Cerebellar cortex (tissue), 1 donor: ENCODE results near the gene PTP4A1.
A peak's percentile ranks its signal among the peaks of the same experiment; 100 is the strongest.
"Not testable (repeated sequence)": the region's sequence is repeated elsewhere in the genome, so short reads cannot be mapped to it uniquely, and the experiment has no call there.

ENCODE experiments used
- DNase-seq: peaks from one replicate; pipeline ENCODE4 v3.0.0-alpha.2; 2015; ENCODE audit warnings: low spot score

The PTP4A1 gene

GRCh38 chr6:63572044-63572746 is at the start of gene PTP4A1, which contains the start of gene LOC128125822:
Gene PTP4A1 (plus strand): TSS chr6:63572480. CDS start chr6:63576881, 4,401 bp downstream.
Gene LOC128125822 (plus strand): TSS chr6:63572480.
- peak; percentile 97 for DNase-seq

GRCh38 chr6:63522911-63523287 is 49.4 kb upstream of the PTP4A1 start:
- DNase-seq = not testable (repeated sequence)

GRCh38 chr6:63523630-63524029 is 48.6 kb upstream of the PTP4A1 start:
- DNase-seq = no peak

DNA sequence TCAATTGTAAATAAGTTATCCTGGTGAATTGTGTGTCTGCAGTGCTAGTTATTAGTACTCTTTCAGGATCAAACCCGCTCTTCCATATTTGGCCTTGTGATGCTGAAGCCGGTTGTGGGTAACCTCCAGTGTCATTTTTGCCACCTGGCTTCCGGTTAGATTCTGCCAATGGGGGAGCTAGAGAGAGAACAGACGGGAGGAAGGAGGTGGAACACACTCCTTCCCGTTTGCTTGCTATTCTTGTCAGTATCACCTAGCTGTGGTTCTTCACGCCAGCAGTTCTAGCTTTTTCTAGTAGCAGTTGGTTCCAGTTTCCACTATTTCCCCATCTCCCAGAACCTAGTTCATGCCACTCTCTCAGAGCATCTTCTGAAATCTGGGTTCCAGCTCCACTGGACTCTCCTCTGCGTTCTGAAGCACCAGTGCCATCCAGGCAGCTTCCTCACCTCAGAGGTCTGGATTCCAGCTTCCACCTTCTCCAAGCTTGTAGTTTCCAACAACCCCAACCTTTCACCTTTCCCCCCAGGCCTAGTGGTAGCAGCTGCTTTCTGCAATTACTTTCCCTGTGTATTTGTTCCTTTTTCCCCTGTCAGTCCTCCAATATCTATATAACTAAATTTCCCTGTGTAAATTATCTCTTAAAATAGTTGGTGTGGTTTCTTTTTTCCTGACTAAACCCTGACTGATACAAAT is 46.9 kb upstream of the PTP4A1 start:
- DNase-seq = no peak

GRCh38 chr6:63526931-63527330 is 45.3 kb upstream of the PTP4A1 start:
- DNase-seq = no peak

DNA sequence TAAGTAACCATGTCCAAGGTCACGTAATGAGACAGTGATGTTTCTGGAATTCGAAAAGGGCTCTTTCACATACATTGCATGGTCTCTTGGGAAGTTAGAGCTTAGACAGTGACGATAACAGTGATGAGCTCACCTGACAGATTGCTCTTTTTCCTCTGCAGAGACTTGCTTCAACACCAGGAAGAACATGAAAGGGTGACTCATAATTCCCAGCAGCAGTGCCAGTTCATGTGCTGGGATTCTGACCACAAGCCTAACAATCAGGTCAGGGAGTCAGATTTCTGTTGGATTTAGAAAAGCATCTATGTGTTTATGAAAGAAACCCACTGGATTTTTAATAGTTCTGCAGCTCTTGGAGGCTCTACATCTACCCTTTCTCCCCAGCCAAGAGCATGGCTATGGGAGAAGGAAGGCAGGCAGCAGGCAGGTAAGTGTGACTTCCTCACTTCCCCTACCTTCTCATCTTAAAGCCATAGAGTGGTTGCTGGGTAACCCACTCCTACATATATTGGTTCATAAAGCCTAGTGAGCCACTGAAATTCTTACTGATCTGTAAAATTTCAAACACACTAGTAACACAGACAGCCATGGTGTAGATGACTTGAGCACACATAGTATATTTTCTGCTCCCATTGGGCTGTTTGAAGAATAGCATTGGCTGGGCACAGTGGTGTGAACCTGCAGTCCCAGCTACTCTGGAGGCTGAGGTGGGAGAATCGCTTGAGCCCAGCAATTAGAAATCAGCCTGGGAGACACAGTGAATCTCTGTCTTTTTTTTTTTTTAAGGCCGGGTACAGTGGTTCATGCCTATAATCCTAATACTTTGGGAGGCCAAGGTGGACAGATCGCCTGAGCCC is 44.4 kb upstream of the PTP4A1 start:
- DNase-seq = no peak

DNA sequence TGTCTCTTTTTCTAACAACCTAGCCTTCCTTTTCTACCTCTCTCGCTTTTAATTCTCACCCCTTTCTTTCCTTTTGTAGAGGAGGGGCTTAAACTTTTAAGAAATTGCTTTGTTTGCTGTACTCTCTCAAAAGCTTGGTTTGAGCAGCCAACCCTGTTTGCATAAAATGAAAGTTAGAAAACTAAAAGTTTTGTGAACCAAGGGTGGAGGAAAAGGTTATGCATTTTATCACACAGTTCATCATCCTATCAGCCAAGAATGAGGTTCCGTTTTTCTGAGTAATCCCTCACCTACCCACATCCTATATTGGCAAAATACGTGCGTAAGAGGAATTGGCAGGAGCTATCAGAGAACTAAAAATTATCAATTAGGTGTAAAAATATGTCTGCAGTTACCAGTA is 42.8 kb upstream of the PTP4A1 start:
- no peak for DNase-seq

DNA sequence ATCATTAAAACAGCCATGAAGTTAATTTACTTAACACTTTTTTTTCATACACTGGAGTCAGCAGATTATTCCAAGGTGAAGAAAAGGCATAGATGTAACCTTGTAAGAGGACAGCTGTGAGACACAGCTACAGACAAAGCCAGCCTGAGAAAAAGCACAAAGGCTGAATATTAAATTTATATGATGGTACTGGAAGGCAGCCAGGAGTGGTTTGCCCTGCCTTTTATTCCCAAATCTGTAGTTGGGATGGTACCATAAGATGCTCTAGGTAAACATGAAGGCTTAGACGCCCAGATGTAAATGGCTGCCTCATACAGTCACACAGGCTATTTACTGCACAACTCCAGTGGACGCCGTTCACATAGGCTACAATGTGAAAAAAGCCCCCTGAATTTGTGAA is 42.1 kb upstream of the PTP4A1 start:
- no peak for DNase-seq

GRCh38 chr6:63530991-63531390 is 41.3 kb upstream of the PTP4A1 start:
- no peak for DNase-seq

GRCh38 chr6:63533026-63533425 is 39.3 kb upstream of the PTP4A1 start:
- no peak for DNase-seq

DNA sequence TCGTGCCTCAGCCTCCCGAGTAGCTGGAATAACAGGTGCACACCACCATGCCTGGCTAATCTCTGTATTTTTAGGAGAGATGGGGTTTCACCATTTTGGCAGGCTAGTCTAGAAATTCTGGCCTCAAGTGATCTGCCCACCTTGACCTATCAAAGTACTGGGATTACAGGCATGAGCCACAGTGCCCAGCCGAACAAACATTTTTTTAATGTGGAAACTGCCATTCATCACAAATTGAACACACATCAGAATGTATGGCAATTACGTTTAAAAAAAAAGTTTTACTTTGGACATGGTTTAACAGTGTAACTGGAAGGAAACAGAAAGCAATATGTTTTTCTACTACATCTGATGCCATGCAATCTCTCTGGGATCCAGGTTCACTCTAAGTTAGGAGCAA is 38.3 kb upstream of the PTP4A1 start:
- no peak for DNase-seq

DNA sequence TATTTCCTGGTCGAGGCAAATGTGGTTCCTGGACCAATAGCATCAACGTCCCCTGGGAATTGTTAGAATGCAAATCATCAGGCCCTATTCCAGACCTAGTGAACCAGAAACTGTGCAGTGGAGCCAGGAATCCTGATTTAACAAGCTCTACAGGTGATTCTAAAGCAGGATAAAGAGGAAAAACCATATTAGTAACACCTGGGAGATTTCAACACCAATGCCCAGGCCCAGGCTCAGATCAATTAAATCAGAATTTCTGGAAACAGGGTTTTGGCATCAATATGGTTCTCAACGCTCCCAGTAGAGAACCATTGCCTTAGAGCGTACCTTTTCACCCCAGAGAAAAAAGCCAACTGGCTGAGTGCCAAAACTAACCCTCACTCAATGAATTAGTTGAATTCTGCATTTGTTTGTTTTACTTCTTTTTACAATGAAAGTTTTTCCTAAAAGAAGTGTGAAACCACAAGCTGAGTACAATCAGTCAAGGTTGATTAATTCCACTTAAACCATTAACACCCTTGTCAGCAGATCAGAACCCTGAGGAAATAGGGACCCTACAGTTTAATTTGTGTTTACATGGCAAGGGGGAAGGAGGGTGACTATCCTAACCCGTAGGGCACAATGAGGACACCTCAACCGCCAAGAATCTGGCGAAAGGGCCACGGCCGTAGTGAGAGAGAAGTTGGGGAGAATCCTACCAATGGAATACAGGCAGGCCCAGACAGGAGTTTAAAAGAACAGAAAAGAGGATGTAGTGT is 34.9 kb upstream of the PTP4A1 start:
- no peak for DNase-seq

DNA sequence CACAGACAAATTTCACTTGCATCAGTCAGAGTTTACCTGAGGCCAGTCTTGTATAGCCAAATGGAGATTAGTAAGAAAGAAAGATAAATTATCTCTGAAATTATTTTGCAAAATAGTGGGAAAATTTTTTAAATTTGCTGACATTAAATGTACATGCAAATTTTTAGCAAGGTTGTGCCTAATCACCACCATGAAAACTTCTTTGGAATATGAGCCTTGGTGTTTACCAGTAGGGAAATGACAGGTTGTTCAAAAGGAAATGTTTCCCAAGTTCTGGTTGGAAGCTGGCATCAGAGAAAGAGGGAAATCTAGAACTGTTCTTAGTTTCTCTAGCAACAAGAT is 34.4 kb upstream of the PTP4A1 start:
- no peak for DNase-seq

- DNase-seq = no peak
Observed at GRCh38 chr6:63538550-63538949, 33.7 kb upstream of the PTP4A1 start.

- no peak for DNase-seq
Observed at GRCh38 chr6:63543001-63543400, 29.3 kb upstream of the PTP4A1 start.

DNA sequence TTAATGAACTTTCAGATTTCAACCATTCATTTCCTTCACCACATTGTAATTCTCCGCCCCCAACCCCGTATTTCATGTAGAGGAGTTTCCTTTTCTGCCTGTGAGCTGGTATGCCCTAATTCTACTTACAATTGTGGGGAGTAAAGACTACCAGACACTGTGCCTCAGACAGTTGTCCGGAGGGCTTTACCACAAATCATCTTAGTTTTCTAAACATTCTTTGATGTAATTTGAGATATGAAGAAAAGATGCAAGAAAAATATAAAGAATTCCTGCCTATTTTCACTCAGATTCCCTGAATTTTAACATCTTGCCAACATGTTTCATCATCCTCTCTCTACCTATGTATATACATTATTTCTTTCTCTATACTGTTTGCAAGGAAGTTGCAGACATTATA is 28.3 kb upstream of the PTP4A1 start:
- DNase-seq = no peak

GRCh38 chr6:63546236-63546635 is 26.0 kb upstream of the PTP4A1 start:
- no peak for DNase-seq

DNA sequence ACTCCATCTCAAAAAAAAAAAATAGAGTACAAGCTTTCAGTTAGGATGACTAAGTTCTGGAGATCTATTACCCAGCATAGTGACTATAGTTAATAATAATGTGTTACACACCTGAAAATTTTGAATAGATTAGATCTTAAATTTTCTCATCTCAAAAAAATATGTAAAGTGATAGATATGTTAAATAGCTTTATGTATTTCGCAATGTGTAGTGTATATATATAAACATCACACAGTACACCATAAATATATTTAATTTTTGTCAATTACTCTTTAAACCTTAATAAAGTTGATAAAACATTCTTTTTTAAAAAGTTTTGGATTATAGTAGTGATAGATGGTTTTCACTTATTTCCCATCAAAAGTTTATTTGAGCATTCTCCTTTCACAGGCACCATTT is 25.6 kb upstream of the PTP4A1 start:
- DNase-seq = no peak

GRCh38 chr6:63549076-63549475 is 23.2 kb upstream of the PTP4A1 start:
- DNase-seq = no peak

DNA sequence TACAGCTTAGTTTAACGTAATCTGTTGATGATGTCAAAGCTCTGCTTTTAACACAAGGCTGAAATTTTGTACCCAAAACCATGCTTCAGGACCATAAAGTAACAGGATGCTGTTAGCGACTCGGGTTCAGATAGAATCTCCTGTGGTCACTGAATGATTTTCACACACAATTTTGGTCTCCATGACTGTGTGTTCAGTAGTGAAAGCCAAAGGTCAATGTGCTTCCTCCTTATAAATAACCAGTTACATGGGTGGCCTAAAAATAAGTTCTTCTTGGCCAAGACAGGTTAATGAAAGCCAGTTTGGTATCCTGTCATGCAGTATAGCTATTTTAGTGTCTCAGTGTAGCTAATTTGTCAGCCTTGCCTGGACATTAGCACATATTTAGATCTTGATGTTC is 19.1 kb upstream of the PTP4A1 start:
- no peak for DNase-seq

- DNase-seq = no peak
Observed at GRCh38 chr6:63553900-63554299, 18.4 kb upstream of the PTP4A1 start.

GRCh38 chr6:63554782-63555181 is 17.5 kb upstream of the PTP4A1 start:
- DNase-seq = no peak
